ENCODE measurements around the gene SMAD4.
A peak's percentile ranks its signal among the peaks of the same experiment; 100 is the strongest.
"Not testable (repeated sequence)": the region's sequence is repeated elsewhere in the genome, so short reads cannot be mapped to it uniquely, and the experiment has no call there.

The SMAD4 gene

DNA sequence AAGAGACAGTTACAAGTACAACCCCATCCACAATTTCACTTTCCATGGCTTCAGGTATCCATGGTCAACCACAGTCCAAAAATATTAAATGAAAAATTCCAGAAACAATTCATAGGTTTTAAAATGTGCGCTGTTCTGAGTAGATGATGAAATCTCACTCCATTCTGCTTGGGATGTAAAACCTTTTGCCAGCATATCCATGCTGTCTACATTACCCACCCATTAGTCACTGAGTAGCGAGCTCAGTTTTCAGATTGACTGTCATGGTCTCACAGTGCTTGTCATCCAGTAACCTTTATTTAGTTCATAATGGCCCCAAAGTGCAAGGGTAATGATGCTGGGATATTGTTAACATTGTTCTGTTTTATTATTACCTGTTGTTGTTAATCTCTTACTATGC lies 40.5 kb downstream of the SMAD4 start:
- DNase-seq (ENCODE audit: low spot score): no peak

DNA sequence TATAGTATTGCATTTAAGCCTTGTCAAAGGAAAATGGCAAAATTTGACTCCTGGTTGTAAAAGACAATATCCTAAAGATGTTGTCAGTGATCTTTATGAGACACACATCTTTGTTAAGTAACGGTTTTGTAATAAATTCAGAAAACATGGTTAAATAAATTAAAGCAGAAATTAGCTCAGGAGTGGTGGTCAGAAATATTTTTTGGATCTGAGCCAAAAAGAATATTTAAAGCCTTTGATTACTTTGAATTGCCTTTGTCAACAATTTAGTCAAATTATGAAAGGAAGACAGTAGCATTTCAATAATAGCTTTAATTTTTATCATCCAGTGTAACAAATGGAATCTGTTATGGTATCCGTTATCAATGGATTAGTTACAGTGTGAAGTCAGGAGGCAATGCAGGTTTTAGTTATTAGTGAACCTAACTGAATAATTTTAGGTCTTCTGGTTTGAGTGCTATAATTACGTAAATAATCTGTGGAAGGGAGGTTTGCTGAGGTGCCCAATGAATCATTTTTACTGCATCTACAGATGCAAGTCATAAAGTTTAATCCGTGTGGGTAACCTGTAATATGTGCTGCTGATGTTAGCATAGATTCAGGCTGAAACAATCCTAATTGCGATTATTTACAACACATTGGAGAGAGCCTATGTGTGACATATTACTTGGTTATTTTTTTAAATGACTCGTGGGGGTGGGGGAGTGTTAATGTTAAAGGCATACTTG lies 42.7 kb downstream of the SMAD4 start:
- DNase-seq (ENCODE audit: low spot score): no peak

DNA sequence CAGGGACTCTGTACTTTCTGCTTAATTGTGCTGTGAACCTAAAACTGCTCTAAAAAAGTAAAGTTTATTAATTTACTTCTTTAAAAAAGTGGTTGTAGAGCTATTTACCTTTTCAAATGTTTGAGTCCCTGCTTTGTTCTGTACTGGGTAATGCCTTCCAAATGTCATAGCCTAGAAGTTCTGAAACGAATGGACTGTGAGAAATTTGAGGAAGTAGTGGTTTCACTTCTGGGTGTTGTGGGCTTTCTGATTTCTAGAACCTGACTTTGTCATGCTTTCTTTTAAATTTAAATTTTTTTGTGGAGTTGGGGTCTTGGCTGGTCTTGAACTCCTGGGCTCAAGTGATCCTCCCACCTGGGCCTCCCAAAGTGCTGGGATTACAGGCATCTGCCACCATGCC lies 44.6 kb downstream of the SMAD4 start:
- no peak for DNase-seq (ENCODE audit: low spot score)

DNA sequence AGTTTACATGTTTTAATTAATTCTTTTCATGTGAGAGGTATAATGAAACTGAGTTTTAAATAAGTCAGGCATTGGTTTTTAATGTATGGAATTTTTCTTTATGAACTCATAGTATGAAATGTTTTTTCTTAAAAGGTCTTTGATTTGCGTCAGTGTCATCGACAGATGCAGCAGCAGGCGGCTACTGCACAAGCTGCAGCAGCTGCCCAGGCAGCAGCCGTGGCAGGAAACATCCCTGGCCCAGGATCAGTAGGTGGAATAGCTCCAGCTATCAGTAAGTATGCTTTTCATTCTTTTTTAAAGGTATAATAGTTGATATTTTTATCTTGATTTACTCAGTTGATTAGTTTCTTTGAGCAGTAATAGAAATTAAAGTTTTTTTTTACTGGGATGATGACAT lies 46.5 kb downstream of the SMAD4 start:
- DNase-seq (ENCODE audit: low spot score): no peak

DNA sequence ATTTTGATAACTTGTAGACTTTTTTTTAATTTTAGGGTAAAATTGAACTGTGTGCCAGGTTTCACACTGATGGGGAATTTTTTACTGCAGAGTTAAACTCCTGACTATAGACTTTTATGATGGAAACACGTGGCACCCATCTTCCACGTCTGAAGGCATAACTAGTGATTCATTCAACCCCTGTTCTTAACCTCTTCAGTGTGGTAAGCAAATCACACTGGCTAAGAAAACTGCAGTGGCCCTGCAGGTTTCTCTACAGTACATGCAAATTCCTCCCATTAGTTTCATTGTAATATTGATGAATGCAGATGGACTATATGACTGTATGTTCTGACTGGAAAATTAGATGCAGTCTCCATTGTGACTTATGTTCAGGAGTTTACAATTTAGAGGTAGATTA lies 47.2 kb downstream of the SMAD4 start:
- no peak for DNase-seq (ENCODE audit: low spot score)

DNA sequence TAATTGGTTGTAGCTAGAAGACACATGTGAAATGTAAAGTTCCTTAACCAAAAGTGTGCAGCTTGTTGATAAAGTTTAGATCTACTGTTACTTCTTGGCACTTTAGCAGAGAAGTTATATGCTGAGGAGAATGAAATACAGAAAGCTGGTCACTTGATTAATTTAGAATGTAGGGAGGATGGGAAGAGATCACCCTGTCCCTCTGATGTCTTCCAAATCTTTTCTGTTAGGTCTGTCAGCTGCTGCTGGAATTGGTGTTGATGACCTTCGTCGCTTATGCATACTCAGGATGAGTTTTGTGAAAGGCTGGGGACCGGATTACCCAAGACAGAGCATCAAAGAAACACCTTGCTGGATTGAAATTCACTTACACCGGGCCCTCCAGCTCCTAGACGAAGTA lies 48.0 kb downstream of the SMAD4 start:
- DNase-seq (ENCODE audit: low spot score): no peak

DNA sequence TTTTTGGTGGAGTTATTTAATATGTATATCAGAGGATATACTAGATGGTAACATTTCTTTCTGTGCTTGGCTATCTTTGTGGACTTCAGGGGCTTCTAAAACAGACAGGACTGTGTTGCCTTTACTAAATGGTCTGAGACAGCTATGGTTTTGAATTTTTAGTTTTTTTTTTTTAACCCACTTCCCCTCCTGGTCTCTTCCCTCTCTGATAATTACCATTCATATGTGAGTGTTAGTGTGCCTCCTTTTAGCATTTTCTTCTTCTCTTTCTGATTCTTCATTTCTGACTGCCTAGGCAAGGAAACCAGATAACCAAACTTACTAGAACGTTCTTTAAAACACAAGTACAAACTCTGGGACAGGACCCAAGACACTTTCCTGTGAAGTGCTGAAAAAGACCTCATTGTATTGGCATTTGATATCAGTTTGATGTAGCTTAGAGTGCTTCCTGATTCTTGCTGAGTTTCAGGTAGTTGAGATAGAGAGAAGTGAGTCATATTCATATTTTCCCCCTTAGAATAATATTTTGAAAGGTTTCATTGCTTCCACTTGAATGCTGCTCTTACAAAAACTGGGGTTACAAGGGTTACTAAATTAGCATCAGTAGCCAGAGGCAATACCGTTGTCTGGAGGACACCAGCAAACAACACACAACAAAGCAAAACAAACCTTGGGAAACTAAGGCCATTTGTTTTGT lies 52.7 kb downstream of the SMAD4 start:
- no peak for DNase-seq (ENCODE audit: low spot score)

DNA sequence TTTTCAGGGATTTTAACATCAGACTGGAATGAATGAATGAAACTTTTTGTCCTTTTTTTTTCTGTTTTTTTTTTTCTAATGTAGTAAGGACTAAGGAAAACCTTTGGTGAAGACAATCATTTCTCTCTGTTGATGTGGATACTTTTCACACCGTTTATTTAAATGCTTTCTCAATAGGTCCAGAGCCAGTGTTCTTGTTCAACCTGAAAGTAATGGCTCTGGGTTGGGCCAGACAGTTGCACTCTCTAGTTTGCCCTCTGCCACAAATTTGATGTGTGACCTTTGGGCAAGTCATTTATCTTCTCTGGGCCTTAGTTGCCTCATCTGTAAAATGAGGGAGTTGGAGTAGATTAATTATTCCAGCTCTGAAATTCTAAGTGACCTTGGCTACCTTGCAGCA lies 53.4 kb downstream of the SMAD4 start:
- no peak for DNase-seq (ENCODE audit: low spot score)

DNA sequence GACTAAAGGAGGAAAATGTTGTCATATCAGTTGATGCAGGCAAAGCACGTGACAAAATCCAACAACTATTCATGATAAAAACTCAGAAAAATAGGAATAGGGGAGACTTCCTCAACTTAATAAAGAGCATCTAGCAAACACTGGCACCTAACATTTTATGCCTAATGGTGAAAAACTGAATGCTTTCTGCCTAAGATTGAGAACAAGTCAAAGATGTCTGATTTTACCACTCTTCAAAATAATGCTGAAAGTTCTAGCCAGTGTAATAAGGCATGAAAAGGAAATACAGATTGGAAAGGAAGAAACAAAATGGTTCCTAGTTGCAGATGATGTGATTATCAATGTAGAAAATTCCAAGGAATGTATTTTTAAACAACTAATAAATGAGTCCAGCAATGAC lies 58.4 kb downstream of the SMAD4 start:
- DNase-seq (ENCODE audit: low spot score): no peak

DNA sequence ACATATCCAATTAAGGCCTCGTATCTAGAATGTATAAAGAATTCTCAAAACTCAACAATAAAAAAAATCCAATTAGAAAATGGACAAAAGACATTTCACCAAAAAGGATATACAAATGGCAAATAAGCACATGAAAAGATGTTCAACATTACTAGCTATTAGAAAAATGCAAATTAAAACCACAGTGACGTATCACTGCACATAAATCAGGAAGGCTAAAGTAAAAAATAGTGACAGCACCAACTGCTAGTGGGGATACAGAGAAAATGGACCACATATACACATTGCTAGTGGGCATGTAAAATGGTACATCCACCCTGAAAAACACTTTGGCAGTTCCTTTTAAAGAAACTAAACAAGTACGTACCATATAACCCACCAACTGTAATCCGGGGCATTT lies 59.7 kb downstream of the SMAD4 start:
- no peak for DNase-seq (ENCODE audit: low spot score)

DNA sequence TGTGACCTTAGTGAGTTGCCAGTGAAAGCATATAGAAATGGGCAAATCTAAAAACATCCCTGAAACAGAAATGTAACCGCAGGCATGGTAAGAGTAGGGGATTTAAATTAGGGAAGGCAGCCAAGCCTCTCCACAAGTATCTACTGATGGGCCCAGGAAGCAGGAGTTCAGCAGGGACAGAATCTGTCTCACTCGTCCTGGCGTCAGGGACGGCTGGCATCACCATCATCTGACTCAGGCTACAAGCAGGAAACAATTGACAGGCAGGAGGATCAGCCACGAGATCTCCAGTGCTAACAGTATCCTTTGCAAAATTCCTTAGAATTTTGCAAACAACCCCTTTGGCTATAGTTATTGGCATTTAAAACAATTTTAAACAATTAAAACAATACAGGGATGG lies 61.3 kb downstream of the SMAD4 start:
- no peak for DNase-seq (ENCODE audit: low spot score)

DNA sequence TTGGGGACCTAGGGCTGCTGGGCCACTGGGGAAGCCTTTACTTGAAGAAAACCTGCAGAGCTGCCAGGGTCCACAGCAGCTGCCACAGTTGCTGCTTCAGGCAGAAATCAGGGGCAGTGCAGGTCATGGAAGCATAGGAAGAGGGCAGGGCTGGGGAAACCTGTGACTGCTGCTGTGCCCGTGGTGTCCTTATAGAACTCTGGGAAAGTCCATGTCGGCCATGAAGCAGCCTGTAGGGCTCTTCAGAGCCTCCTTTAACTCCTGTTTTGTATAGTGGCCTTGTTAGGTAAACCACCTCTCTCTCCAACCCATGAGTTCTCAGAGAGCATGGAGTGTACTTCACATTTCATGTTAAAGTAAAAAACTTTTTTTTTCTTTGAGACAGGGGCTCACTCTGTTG lies 62.1 kb downstream of the SMAD4 start:
- DNase-seq (ENCODE audit: low spot score): no peak

DNA sequence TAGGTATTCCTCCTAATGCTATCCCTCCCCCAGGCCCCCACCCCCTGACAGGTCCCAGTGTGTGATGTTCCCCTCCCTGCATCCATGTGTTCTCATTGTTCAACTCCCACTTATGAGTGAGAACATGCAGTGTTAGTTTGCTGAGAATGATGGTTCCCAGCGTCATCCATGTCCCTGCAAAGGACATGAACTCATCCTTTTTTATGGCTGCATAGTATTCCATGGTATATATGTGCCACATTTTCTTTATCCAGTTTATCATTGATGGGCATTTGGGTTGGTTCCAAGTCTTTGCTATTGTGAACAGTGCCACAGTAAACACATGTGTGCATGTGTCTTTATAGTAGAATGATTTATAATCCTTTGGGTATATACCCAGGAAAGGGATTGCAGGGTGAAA lies 63.0 kb downstream of the SMAD4 start:
- DNase-seq (ENCODE audit: low spot score): not testable (repeated sequence)

DNA sequence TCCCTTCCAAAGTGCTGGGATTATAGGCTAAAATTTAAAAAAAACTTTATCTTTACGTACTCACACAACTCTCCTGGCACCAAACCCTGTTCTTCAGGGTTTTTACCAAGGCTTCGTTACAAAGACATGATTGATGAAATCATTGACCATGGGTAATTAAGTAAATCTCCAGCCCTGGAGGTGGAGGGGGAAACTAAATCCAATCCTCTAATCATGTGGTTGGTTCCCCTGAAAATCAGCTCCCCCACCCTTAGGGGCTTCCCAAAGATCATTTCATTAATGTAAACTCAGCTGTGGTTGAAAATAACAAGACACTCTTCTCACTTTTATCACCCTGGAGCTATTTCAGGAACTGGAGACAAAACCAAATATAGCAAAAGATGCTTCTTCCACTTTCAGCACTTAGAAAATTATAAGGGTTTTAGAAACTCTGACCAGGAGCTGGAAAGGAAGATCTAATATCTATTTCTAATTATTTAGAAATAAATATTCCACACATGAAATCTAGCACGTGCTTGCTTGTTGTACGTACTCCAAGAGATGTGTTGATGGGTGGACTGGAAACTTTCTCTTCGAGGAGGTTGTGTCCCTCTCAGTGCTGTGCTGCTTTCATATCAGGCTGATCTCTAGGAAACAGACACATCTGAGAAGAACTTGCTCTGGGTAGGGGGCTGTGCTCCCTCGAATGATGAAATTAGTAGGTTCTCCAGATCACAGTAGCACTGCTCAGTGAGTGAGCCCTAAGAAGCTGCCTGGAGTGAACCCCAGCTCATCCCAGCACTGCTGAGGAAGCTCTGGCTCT lies 67.2 kb downstream of the SMAD4 start:
- DNase-seq (ENCODE audit: low spot score): no peak

DNA sequence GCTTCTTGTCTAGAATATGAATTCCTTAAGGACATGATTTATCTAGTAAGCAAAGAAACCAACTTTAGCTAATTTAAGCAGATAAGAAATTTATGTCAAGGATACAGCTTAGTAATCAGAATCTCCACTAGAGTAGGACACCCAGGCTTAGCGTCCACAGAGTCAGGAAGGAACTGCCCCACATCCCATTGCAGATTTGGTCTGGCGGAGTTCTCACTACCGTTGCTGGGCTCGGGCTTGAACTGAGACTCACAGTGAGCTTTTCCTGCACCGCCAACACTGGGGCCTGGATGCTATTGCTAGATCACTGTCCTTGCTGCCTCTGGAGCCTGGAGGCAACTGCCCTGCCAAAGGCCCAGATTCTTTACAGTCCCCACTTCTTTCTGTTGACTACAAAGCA lies 68.1 kb downstream of the SMAD4 start:
- DNase-seq (ENCODE audit: low spot score): no peak

DNA sequence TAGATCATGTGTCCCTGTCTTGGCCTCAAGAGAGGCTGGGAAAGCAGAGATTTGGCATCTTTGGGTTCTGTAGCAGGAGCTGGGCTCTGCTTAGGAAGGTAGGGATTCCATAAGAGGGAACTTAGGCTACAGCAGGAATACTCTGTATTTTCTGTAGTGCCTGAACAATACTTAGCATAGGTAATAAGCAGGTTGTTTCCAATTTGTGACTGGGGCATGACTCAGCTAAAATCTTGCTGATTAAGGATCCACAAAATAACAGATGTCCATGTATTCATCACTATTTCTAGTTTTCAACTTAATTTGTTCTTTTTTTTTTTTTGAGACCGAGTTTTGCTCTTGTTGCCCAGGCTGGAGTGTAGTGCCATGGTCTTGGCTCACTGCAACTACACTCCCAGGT lies 68.5 kb downstream of the SMAD4 start:
- DNase-seq (ENCODE audit: low spot score): no peak

DNA sequence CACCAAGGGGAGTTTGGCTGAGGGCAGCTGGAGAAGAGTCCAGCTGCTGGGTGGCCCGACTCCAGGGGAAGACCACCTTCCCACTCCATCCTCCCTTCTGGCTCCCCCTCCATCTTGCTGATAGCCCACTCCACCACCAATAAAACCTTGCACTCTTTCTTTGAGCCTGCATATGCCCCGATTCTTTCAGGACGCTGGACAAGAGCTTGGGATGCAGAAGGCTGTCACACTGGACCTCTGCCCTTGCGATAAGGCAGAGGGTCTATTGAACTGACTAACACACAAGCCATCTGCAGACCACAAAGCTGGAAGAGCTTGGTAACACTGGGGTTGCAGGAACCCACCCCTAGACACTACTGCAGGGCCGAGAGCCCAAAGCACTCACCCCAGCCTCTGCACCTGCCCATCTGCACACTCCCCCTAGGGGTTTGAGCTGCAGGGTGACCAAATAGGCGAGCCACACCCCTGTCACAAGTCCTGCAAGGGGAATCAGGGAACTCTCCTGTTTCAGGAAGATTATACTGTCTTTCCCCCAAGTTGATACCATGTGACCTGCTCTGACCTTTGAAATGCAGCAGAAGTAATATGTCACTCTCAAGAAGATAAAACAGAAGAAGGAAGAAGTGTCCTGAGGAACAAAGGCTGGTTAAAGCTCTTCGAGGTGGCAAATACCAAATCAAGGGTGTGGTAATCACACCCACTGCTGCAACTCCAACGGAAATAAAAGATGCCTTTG lies 70.5 kb downstream of the SMAD4 start:
- DNase-seq (ENCODE audit: low spot score): no peak

DNA sequence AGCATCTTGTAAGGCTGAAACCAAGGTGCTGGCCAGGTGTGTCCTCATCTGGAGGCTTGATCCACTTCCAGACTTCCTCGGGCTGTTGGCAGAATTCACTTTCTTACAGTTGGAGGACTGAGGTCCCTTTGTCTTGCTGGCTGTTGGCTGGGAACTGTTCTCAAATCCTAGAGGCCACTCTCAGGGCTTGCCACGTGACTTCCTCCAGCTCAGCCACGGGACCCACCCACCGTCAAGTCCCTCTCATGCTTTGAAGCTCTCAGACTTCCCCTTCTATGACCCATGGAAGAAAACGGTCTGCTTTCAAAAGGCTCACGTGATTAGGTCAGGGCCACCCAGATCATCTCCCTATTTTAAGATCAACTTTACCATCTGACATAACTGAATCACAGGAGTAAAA lies 77.1 kb downstream of the SMAD4 start:
- DNase-seq (ENCODE audit: low spot score): no peak

DNA sequence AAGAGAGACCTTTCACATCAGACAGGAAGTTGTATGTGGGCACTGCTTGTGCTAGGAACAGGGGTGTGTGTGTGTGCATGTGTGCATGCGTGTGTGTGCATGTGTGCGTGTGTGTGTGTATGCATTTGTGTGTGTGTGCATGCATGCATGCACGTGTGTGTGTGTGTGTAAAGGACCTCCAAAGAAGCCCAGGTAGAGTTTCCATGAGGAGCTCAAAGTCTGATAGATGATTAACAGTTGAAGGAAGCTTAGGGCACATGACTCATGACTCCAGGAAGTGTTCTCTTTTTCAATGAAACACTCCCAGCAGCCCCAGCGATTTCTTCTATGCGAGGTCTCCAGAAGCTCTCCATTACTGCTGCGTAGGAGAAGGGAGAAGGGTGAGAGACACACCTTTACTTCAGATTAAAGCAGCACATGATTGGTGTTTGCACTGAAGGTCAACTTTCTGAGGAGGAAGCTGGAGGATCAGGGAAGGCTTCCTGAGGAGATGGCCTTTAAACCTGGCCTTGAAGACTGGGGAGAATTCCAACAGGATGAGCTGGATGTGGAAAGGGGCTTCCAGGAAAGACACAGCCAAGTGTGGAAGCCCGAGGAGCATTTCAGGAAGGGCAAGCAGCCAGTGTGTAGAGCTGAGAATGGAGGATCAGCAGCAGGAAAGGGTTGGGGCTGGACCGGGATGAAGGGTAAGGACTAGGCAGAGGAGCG lies 77.7 kb downstream of the SMAD4 start:
- DNase-seq (ENCODE audit: low spot score): peak; percentile 12

DNA sequence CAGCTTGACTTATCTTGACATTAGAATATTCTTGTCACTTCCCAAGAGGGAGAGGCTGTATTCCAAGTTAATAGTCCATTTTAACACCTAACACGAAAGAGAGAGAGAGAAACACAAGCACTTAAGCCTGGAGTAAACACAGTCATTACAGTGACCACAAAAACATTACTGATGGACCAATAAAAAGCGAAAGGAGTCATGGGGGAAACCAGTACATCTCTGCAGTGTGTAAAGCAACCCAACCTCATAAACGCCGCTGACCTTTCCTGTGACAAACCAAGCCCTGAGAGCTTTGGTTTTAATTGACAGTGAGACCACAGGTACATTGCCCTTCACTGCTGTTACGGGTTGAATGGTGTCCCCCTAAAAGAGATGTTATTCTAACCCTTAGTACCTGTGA lies 78.3 kb downstream of the SMAD4 start:
- DNase-seq (ENCODE audit: low spot score): no peak

DNA sequence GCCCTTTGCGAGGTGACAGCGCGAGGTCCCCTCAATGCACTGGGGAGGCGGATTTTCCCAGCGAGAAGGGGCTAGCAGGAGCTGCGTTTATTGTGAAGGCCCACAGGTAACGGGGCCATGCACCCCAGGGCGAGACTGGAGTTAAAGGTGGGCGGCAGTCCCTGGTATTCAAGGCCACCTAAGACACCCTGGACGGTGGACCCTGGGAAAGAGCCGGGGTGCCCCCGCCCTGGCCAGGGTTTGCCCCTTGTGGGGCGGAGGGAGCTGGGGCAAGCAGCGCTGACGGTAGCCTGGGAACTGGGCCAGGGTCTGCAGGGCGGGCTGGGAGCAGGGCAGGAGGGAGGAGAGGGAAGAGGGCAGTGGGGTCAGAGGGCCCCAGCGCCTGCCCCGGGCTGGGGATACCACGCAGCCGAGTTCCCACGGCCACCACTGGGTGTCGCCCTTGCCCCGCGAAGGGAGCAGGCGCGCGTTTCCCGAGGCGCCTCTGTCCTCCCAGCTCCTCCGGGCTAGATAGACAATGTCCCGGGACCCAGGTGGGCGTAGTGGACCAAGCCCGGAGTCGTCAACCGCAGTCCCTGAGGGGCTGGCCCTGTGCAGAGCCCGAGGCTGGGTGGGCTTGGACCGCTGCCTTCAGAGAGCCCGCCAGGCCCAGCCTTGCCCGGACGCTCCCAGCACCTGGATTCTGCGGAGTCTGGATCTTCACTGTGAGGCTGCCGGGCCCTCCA lies 80.2 kb downstream of the SMAD4 start:
- peak; percentile 63 for DNase-seq (ENCODE audit: low spot score)

Measured in CD4-positive, alpha-beta T cell treated with Interleukin-2 at 100 ng/mL for 4 hours (primary cell).